DMS79 treated with DMSO at 0.1 percent for 48 hours (cell line): ENCODE results near the gene STAG3.
"Not testable (repeated sequence)": the region's sequence is repeated elsewhere in the genome, so short reads cannot be mapped to it uniquely, and the experiment has no call there.

Source experiments
- DNase-seq: peaks from one replicate; lab custom pipeline; 2025; lab: John Stamatoyannopoulos, UW

The STAG3 gene

GRCh38 chr7:100177045-100178001, at the start of gene STAG3, which contains the start of gene GPC2:
STAG3 (plus strand) TSS chr7:100177918; CDS start chr7:100180557, 2,639 bp downstream.
GPC2 (minus strand) TSS chr7:100177381; CDS start chr7:100177199, 182 bp downstream.
- DNase-seq = peak; percentile 93

GRCh38 chr7:100128637-100128963, 49.1 kb upstream of the STAG3 start:
- no peak for DNase-seq

- DNase-seq = not testable (repeated sequence)
Measured at GRCh38 chr7:100130220-100130607, 47.5 kb upstream of the STAG3 start.

- peak; percentile 60 for DNase-seq
Measured at GRCh38 chr7:100130608-100131453, 46.9 kb upstream of the STAG3 start.

- DNase-seq = no peak
Measured at GRCh38 chr7:100132126-100132525, 45.6 kb upstream of the STAG3 start.

- peak; percentile 11 for DNase-seq
Measured at GRCh38 chr7:100132697-100133151, 45.0 kb upstream of the STAG3 start.

GRCh38 chr7:100137851-100138760, 39.6 kb upstream of the STAG3 start:
- no peak for DNase-seq

GRCh38 chr7:100141555-100141949, 36.2 kb upstream of the STAG3 start:
- no peak for DNase-seq

GRCh38 chr7:100142461-100142860, 35.3 kb upstream of the STAG3 start:
- DNase-seq = no peak

GRCh38 chr7:100146350-100146749, 31.4 kb upstream of the STAG3 start:
- DNase-seq = not testable (repeated sequence)

- no peak for DNase-seq
Measured at GRCh38 chr7:100147278-100147677, 30.4 kb upstream of the STAG3 start.

GRCh38 chr7:100148225-100148558, 29.5 kb upstream of the STAG3 start:
- no peak for DNase-seq

- peak; percentile 99 for DNase-seq
Measured at GRCh38 chr7:100148559-100149328, 29.0 kb upstream of the STAG3 start, which contains the start of gene LAMTOR4. LAMTOR4 (plus strand) TSS chr7:100148918; CDS start chr7:100148973, 55 bp downstream.

GRCh38 chr7:100152404-100152803, 25.3 kb upstream of the STAG3 start:
- no peak for DNase-seq

- no peak for DNase-seq
Measured at GRCh38 chr7:100152937-100153666, 24.6 kb upstream of the STAG3 start.

- no peak for DNase-seq
Measured at GRCh38 chr7:100153708-100154535, 23.8 kb upstream of the STAG3 start.

- DNase-seq = no peak
Measured at GRCh38 chr7:100154651-100155491, 22.8 kb upstream of the STAG3 start.
